ENCODE results near the gene ATG9B. TPM values are rescaled to one million over a fixed set of nuclear protein-coding genes. Genes with fewer than 3 reads are reported as not detected.

ATG9B gene
- total RNA-seq, 1 donor from 2014 or later, result 5.0 TPM

DNA sequence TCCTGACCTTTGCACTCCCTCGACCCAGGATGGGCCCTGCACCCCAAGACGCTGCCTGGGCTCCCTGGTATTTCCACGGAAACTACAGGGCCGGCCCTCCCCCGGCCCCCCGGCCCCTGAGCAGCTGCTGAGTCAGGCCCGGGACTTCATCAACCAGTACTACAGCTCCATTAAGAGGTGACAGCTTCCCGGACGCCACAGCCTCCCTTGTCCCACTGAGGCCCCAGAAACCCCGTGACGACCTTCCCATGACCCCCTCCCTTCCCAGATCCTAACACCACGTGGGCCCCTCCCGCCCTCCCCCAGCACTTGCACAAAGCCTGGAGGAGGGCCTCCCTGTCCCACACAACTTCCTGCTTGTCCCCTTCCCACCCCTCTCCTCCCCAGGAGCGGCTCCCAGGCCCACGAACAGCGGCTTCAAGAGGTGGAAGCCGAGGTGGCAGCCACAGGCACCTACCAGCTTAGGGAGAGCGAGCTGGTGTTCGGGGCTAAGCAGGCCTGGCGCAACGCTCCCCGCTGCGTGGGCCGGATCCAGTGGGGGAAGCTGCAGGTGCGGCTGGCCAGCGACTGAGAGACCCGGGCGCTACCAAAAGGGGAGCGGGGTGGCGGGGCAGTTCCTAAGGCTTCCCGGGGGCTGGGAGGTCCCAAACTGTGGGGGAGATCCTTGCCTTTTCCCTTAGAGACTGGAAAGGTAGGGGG, 27.8 kb downstream of the ATG9B start:
- no peaks in the 10 kb centered on the region for H3K27me3 Mint-ChIP-seq (ENCODE audit: low read depth)
- no peak overlapping the region for H3K27ac Mint-ChIP-seq
- no peaks in the 10 kb centered on the region for H3K36me3 Mint-ChIP-seq (ENCODE audit: low read depth)
- DNase-seq (ENCODE audit: low spot score), result no peak
- H3K9me3 Mint-ChIP-seq, result no peaks in the 10 kb centered on the region
- H3K4me3 Mint-ChIP-seq (ENCODE audit: low read depth), result no peak overlapping the region
- H3K4me1 Mint-ChIP-seq (ENCODE audit: low read depth), result peaks cover 10% of the 10 kb centered on the region
- intact Hi-C loops (cut with micrococcal nuclease), result no loop called here

DNA sequence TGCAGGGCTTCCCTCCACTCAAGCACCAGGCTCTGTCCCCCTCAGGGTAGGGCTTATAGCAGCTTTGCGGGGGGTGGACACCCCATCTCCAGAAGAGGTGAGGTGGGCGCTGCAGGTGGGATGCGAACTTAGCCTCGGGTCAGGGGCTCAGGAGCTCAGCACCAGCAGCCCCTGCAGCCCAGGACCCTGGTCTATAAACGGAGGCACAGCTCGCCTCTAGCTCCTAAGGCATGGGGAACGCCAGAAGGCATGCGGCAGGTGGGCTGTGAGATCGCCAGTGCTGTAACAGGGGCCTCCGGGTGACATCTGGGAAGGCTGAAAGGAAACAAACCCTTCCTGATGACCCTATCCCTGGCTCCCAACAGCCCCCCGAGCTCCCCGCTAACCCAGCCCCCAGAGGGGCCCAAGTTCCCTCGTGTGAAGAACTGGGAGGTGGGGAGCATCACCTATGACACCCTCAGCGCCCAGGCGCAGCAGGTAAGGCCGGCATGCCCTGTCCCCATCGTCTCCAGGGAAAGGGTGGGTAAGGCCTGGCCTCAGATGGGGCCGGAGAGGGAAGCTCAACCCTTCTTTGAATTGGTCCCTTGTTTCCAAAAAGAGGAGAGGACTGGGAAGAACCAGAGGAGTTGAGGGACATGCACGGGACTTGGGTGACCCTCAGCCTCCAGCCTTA, 29.3 kb downstream of the ATG9B start:
- Mint-ChIP-seq H3K4me1 (ENCODE audit: low read depth) (peaks cover 8% of the 10 kb centered on the region), H3K4me3 (ENCODE audit: low read depth) (peak overlapping the region; percentile 5), H3K27me3 (ENCODE audit: low read depth) (peaks cover 8% of the 10 kb centered on the region), H3K36me3 (ENCODE audit: low read depth) (no peaks in the 10 kb centered on the region), H3K27ac (no peak overlapping the region), H3K9me3 (peaks cover 3% of the 10 kb centered on the region)
- intact Hi-C loops (cut with micrococcal nuclease), result no loop called here
- DNase-seq (ENCODE audit: low spot score), result no peak

DNA sequence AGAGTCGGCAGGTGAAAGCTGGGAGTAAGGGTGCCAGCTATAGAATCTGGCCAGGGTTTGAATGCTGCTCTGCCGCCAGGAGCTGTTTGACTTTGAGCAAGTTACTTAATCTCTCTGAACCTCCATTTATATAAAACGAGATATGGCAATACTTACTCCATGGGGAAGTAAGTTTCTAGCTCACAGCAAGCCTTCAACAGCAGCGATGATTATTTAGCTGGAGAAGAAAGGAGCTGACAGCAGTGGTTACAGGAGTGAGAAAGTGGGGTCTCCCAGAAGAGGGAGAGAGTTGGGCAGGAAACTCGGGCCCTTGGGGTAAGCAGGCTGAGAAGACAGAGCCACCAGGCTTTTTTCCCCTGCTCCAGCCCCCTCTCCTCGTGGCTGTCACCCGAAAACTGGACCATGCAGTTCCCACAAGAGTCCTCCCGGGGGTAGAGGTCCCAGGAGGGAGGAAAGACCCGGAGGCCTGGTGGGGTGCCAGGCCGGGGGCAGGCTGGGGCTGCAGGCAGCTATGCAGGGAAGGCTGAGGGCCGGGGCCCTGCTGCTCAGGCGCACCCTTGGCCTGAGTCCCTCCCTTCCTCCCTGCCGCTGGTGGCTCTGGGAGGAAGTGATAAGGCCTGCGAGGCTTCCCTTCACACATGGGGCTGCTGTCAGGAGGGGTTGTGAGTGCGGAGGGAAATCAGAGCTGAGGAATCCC, 30.0 kb downstream of the ATG9B start:
- Mint-ChIP-seq H3K27me3 (ENCODE audit: low read depth) (peaks cover 11% of the 10 kb centered on the region), H3K9me3 (peaks cover 3% of the 10 kb centered on the region), H3K27ac (no peak overlapping the region), H3K36me3 (ENCODE audit: low read depth) (no peaks in the 10 kb centered on the region), H3K4me3 (ENCODE audit: low read depth) (peak overlapping the region; percentile 5), H3K4me1 (ENCODE audit: low read depth) (peaks cover 8% of the 10 kb centered on the region)
- intact Hi-C loops (cut with micrococcal nuclease), result no loop called here
- no peak for DNase-seq (ENCODE audit: low spot score)

DNA sequence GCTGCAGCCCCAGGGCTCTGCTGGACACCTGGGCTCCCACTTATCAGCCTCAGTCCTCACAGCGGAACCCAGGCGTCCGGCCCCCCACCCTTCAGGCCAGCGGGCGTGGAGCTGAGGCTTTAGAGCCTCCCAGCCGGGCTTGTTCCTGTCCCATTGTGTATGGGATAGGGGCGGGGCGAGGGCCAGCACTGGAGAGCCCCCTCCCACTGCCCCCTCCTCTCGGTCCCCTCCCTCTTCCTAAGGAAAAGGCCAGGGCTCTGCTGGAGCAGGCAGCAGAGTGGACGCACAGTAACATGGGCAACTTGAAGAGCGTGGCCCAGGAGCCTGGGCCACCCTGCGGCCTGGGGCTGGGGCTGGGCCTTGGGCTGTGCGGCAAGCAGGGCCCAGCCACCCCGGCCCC, 30.8 kb downstream of the ATG9B start:
- intact Hi-C loops (cut with micrococcal nuclease), result no loop called here
- H3K4me3 Mint-ChIP-seq (ENCODE audit: low read depth), result no peak overlapping the region
- H3K27me3 Mint-ChIP-seq (ENCODE audit: low read depth), result peaks cover 13% of the 10 kb centered on the region
- DNase-seq (ENCODE audit: low spot score), result no peak
- H3K4me1 Mint-ChIP-seq (ENCODE audit: low read depth), result peaks cover 10% of the 10 kb centered on the region
- peaks cover 3% of the 10 kb centered on the region for H3K9me3 Mint-ChIP-seq
- H3K27ac Mint-ChIP-seq, result no peak overlapping the region
- no peaks in the 10 kb centered on the region for H3K36me3 Mint-ChIP-seq (ENCODE audit: low read depth)

- H3K27me3 Mint-ChIP-seq (ENCODE audit: low read depth), result peaks cover 18% of the 10 kb centered on the region
- H3K4me1 Mint-ChIP-seq (ENCODE audit: low read depth), result peaks cover 16% of the 10 kb centered on the region
- H3K9me3 Mint-ChIP-seq, result peaks cover 3% of the 10 kb centered on the region
- DNase-seq (ENCODE audit: low spot score), result no peak
- H3K36me3 Mint-ChIP-seq (ENCODE audit: low read depth), result no peaks in the 10 kb centered on the region
- no peak overlapping the region for H3K4me3 Mint-ChIP-seq (ENCODE audit: low read depth)
- intact Hi-C loops (cut with micrococcal nuclease), result no loop called here
- H3K27ac Mint-ChIP-seq, result no peak overlapping the region
Measured at GRCh38 chr7:150992833-150993302, 31.4 kb downstream of the ATG9B start.

- intact Hi-C loops (cut with micrococcal nuclease), result no loop called here
- Mint-ChIP-seq H3K27ac (no peak overlapping the region), H3K9me3 (peaks cover 3% of the 10 kb centered on the region)
Measured at GRCh38 chr7:150992051-150992640, 32.1 kb downstream of the ATG9B start.

GRCh38 chr7:150990416-150991186, 33.7 kb downstream of the ATG9B start, which contains the start of gene NOS3:
Gene NOS3 (plus strand): TSS chr7:150991017. CDS start chr7:150993804, 2,787 bp downstream.
- peaks cover 21% of the 10 kb centered on the region for H3K4me1 Mint-ChIP-seq (ENCODE audit: low read depth)

More at GRCh38 chr7:150992051-150992640, 32.1 kb downstream of the ATG9B start:
- no peak overlapping the region for H3K4me3 Mint-ChIP-seq (ENCODE audit: low read depth)
- peaks cover 21% of the 10 kb centered on the region for H3K27me3 Mint-ChIP-seq (ENCODE audit: low read depth)
- H3K4me1 Mint-ChIP-seq (ENCODE audit: low read depth), result peaks cover 17% of the 10 kb centered on the region
- no peaks in the 10 kb centered on the region for H3K36me3 Mint-ChIP-seq (ENCODE audit: low read depth)
- no peak for DNase-seq (ENCODE audit: low spot score)

GRCh38 chr7:150989456-150989855, 34.8 kb downstream of the ATG9B start:
- Mint-ChIP-seq H3K4me3 (ENCODE audit: low read depth) (no peak overlapping the region), H3K36me3 (ENCODE audit: low read depth) (no peaks in the 10 kb centered on the region), H3K4me1 (ENCODE audit: low read depth) (peaks cover 17% of the 10 kb centered on the region), H3K9me3 (peaks cover 3% of the 10 kb centered on the region), H3K27ac (no peak overlapping the region), H3K27me3 (ENCODE audit: low read depth) (peaks cover 30% of the 10 kb centered on the region)
- intact Hi-C loops (cut with micrococcal nuclease), result no loop called here
- no peak for DNase-seq (ENCODE audit: low spot score)

More at GRCh38 chr7:150990416-150991186, 33.7 kb downstream of the ATG9B start, which contains the start of gene NOS3:
- H3K27ac Mint-ChIP-seq, result no peak within 1 kb of the TSS
- H3K36me3 Mint-ChIP-seq (ENCODE audit: low read depth), result no peaks in the 10 kb centered on the region
- no peak within 1 kb of the TSS for H3K4me3 Mint-ChIP-seq (ENCODE audit: low read depth)
- DNase-seq (ENCODE audit: low spot score), result no peak
- peaks cover 3% of the 10 kb centered on the region for H3K9me3 Mint-ChIP-seq
- intact Hi-C loops (cut with micrococcal nuclease), result no loop called here
- H3K27me3 Mint-ChIP-seq (ENCODE audit: low read depth), result peaks cover 27% of the 10 kb centered on the region

- H3K27ac Mint-ChIP-seq, result no peak overlapping the region
- H3K4me3 Mint-ChIP-seq (ENCODE audit: low read depth), result peak overlapping the region; percentile 14
- DNase-seq (ENCODE audit: low spot score), result peak; percentile 55
- peaks cover 30% of the 10 kb centered on the region for H3K27me3 Mint-ChIP-seq (ENCODE audit: low read depth)
- H3K36me3 Mint-ChIP-seq (ENCODE audit: low read depth), result no peaks in the 10 kb centered on the region
- intact Hi-C loops (cut with micrococcal nuclease), result loop anchor here (1.0 kb wide), 2 partner anchors 25 to 90 kb away; no protein-coding TSS in a partner anchor
- H3K4me1 Mint-ChIP-seq (ENCODE audit: low read depth), result peaks cover 12% of the 10 kb centered on the region
- peaks cover 3% of the 10 kb centered on the region for H3K9me3 Mint-ChIP-seq
Measured at GRCh38 chr7:150988230-150989226, 35.8 kb downstream of the ATG9B start.

DNA sequence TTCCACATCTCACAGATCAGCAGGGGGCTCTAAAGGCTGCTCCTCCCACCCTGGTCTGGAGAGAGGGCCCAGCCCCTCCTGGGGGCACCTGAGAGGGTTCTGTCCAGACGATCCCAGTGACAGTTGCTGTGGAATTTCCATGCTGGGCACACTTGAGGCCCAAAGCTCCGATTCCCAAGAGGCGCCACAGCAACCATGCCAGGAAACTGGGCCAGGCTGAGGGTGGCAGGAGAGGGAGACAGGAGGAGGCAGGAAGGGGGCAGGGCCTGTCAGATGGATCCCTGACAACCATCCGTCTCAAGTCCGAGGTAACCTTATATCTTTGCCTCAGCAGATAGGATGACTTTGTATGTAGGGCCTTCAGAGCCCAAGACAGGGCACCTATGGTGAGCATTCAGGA, 37.7 kb downstream of the ATG9B start:
- no peak for DNase-seq (ENCODE audit: low spot score)
- Mint-ChIP-seq H3K27ac (no peak overlapping the region), H3K4me3 (ENCODE audit: low read depth) (no peak overlapping the region), H3K9me3 (peaks cover 3% of the 10 kb centered on the region), H3K36me3 (ENCODE audit: low read depth) (no peaks in the 10 kb centered on the region), H3K4me1 (ENCODE audit: low read depth) (peaks cover 12% of the 10 kb centered on the region), H3K27me3 (ENCODE audit: low read depth) (peaks cover 41% of the 10 kb centered on the region)
- intact Hi-C loops (cut with micrococcal nuclease), result loop anchor here (1.0 kb wide), 1 partner anchor 208 kb away; no protein-coding TSS in a partner anchor

DNA sequence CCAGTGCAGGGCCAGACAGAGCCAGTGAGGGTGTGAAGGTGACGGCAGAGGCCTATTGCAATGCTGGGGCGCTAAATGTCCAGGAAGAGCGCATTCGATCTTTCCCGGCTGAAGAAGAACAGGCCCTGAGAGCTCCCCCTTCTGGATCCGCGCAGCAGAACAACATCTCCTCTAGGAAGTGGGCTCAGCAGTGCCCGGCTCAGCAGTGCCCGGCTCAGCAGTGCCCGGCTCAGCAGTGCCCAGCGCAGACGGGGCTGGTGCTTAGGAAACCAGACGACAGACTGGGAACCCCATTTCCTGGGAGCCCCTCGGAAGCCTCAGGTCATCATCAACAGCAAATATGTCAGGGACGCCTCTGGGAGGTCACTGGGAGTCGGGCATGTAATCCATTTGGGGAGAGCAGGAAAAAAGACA, 38.2 kb downstream of the ATG9B start:
- H3K4me3 Mint-ChIP-seq (ENCODE audit: low read depth), result no peak overlapping the region
- peaks cover 3% of the 10 kb centered on the region for H3K9me3 Mint-ChIP-seq
- no peaks in the 10 kb centered on the region for H3K36me3 Mint-ChIP-seq (ENCODE audit: low read depth)
- peaks cover 46% of the 10 kb centered on the region for H3K27me3 Mint-ChIP-seq (ENCODE audit: low read depth)
- H3K4me1 Mint-ChIP-seq (ENCODE audit: low read depth), result peaks cover 12% of the 10 kb centered on the region
- peak; percentile 42 for DNase-seq (ENCODE audit: low spot score)
- intact Hi-C loops (cut with micrococcal nuclease), result loop anchor here (1.0 kb wide), 1 partner anchor 208 kb away; no protein-coding TSS in a partner anchor
- no peak overlapping the region for H3K27ac Mint-ChIP-seq
